Dermis blood vessel endothelial cell (primary cell): Measurements from ENCODE around the gene RBM10. TPM values are rescaled to one million over a fixed set of nuclear protein-coding genes. Genes with fewer than 3 reads are reported as not detected.

Experiments used
- DNase-seq: peaks from one replicate; pipeline ENCODE4 v3.0.0; 2010
- total RNA-seq: library from RNA; depleted of rRNA; stranded (reverse); fragments of >200 nt; gene quantifications from 2 replicates; pipeline ENCODE4 v1.2.3, GENCODE V29; 2014

The RBM10 gene
- total RNA-seq, 1 donor from 2014 or later, result 57.2 TPM

DNA sequence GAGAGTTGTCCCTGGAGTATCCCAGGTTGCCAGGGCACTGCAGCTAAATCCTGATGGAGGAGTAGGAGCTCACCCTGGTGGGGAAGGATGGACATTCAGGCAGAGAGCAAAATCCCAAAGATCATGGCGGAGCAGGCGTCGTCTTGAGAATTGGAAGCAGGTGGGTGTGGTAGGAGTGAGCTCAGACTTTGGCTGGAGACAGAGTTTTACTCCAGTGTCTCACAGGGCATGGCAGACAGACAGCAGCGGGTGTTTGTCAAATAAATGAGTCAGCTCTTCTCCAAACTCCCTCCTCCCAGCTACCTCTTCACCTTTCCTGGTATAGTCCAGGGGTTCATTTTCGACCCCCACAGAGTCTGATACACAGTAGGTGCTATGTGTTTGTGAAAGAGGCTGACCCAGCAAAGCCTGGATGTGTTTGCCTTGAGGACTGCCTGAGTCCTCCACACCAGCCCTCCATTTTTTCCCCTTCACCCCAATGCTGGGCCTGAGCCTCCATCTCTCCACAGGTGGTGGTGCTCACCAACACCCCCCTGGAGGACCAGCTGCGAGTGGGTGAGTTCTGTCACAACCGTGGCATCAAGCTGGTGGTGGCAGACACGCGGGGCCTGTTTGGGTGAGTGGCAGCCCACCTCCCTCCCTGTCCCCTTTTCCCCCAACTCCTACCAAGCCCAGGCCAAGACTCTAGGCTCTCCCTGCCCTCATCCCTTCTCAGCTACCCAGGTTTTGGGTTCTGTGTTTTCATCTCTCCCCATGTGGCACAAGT is 55.5 kb downstream of the RBM10 start:
- DNase-seq, result no peak

GRCh38 chrX:47201345-47201944 is 56.4 kb downstream of the RBM10 start:
- DNase-seq, result no peak

DNA sequence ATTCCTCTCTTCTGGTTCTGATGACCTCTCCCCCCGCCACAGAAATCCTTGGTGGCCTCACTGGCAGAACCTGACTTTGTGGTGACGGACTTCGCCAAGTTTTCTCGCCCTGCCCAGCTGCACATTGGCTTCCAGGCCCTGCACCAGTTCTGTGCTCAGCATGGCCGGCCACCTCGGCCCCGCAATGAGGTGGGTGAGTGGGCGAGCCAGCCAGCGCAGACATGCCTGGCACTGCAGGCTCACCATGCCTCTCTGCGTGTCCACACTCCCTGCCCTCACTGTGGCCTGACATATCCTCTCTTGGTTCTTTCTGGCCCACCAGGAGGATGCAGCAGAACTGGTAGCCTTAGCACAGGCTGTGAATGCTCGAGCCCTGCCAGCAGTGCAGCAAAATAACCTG is 57.3 kb downstream of the RBM10 start:
- DNase-seq, result no peak

DNA sequence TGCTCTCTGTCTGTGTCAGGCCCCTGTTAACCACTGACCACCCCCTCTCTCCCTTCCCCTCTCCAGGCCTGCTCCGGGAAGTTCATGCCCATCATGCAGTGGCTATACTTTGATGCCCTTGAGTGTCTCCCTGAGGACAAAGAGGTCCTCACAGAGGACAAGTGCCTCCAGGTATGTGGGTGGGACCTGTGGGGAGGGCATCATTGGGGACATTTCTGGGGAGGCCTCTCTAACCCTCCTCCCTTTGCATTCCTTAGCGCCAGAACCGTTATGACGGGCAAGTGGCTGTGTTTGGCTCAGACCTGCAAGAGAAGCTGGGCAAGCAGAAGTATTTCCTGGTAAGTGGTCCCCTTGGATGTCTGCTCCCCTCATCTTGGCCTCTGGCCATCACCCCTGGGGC is 57.9 kb downstream of the RBM10 start:
- no peak for DNase-seq

- DNase-seq, result no peak
Measured at GRCh38 chrX:47204970-47205369, 59.9 kb downstream of the RBM10 start.

GRCh38 chrX:47206316-47206715 is 61.3 kb downstream of the RBM10 start:
- DNase-seq, result no peak

DNA sequence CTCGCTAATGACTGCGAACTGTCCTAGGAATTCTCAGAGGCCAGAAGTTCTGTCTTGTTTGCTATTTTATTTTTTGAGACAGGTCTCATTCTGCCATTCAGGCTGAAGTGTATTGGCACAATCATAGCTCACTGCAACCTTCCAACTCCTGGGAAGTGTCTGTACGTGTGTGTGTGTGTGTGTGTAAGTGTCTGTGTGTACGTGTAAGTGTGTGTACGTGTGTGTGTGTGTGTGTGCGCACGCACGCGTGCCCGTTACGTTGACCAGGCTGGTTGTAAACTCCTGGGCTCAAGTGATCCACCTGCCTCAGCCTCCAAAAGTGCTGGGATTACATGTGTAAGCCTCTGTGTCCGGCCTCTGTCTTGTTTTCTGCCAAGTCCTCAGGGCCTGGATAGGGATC is 63.1 kb downstream of the RBM10 start:
- no peak for DNase-seq

GRCh38 chrX:47209508-47210238 is 64.7 kb downstream of the RBM10 start:
- DNase-seq, result no peak

GRCh38 chrX:47210661-47211425 is 65.8 kb downstream of the RBM10 start:
- DNase-seq, result no peak

DNA sequence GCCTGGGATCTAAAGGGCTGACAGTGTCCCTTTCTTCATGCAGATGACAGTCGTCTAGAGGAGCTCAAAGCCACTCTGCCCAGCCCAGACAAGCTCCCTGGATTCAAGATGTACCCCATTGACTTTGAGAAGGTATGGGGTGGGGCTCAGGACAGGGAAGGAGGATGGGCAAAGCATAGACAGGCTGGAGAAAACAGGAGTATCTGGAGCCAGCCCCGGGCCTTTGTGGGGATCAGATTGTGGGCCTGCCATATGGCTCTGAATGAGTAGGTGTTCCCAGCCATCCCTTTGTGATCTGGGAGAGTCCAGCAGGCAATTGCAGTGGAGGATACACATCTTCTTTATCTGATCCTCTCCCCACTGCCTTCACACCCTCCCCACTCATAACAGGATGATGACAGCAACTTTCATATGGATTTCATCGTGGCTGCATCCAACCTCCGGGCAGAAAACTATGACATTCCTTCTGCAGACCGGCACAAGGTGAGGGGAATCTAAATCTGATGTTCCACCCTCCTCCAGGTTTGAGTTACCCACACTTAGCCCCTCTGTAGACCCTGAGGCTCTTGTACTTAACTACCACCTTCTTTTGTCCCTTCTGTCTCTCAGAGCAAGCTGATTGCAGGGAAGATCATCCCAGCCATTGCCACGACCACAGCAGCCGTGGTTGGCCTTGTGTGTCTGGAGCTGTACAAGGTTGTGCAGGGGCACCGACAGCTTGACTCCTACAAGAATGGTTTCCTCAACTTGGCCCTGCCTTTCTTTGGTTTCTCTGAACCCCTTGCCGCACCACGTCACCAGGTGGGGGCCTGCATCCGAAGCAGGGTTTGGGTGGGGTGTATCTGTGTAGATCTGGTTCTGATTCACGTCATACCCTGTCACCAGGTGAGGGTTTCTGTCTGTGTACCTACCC is 67.6 kb downstream of the RBM10 start:
- no peak for DNase-seq

GRCh38 chrX:47214435-47215077 is 69.5 kb downstream of the RBM10 start:
- no peak for DNase-seq

DNA sequence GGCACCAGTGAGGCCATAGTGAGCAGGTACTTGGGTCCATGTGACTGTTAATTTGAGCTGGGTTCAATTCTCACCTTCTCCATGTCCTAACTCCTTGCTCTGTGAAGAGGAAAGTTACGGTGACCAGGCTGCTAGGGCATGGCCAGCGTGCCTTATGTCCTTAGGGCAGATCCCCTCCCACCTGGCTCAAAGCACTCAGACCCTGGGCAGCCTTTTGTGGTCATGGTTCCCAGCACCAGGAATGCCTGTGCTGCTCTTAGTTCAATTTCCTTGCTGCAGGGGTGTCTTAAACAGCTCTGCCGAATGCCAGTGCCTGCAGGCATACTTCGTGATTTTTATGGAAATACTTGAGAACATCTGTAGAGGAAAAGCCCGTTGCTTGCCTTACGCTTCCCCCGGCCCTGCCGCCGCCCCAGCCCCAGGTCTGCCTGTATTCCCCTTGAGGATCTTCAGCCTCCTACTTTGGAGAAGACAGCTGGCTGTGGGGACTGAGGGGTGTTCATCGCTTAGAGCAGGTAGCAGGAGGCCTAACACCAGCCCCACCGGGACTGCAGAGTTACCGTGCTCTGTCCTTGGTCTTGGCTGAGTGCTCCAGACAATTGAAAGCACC is 70.4 kb downstream of the RBM10 start:
- no peak for DNase-seq

DNA sequence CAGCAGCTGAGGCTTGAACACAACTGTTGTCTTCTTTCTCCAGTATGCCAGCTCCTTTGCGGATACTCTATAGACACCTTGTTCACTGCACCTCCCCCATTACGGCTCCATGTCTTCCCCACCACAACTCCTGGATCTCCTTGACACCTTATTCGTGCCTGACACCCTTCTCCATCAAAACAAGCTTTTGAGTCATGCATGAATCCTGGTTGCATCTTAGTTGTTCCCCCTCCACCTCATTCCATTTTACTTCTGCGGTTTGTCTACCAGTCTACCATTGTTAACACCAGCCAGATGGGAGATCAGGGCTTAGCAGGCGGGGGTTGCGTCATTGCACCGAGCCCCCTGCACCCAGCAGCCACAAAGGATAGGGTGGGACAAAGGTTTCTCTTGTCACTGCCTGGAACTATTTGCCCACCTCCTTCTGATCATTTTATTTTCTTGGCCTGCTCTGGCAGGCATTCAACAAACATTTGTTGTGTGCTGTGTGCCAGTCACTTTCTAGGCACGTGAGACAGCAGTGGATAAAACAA is 71.4 kb downstream of the RBM10 start:
- no peak for DNase-seq

- peak; percentile 52 for DNase-seq
Measured at GRCh38 chrX:47217121-47217851, 72.3 kb downstream of the RBM10 start.

DNA sequence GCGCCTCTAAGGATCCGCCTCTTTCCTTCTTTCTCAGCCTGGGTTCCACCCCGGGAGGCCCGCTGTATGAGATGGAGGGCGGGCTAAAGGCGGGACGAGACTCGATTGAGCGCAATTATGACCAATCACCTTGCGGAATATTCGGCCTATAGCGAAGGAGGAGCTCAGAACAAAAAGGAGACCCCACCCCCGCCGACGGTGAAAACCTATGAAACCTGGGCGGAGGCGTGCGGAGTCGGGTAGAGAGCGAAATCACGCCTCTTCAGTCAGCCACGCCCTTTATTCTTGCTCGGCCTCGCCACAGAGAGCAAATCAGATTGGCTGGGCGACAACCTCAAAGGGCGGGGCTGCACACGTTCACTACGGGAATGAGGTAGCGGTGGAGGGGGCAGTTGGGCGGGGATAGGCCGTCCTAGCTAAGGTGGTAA is 72.8 kb downstream of the RBM10 start:
- peak; percentile 97 for DNase-seq

- peak; percentile 79 for DNase-seq
Measured at GRCh38 chrX:47218280-47218919, 73.4 kb downstream of the RBM10 start, which contains the start of gene CDK16. CDK16 (plus strand) TSS chrX:47218681; CDS start chrX:47223558, 4,877 bp downstream.

GRCh38 chrX:47218920-47219815 is 74.1 kb downstream of the RBM10 start:
- DNase-seq, result peak; percentile 36

DNA sequence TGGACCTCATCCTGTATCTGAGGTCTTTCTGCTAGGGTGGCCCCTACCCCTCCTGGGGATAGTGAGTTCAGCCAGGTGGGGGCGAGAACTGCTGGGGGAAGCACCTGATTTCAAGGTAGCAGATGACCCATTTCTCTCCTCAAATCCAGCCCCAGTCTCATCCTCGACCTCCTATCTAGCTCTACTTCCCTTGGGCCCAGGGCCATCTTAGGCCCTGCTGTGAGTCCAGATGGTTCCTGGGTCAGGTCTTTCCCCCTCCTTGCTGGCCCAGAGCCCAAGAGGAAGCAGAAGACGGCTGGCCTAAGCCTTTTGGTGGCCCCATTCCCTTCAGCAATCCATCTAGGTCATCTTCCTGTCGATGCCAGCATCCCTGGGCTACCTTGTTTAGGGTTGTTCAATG is 76.7 kb downstream of the RBM10 start:
- DNase-seq, result peak; percentile 13
